Measurements from ENCODE around the gene IRF8. TPM values are rescaled to one million over a fixed set of nuclear protein-coding genes. Genes with fewer than 3 reads are reported as not detected.

Gene IRF8
- total and polyA plus RNA-seq, 2 of the 13 experiments (the other 11 are each of a cell fraction or from before 2014, with no cell fraction given), result not detected

DNA sequence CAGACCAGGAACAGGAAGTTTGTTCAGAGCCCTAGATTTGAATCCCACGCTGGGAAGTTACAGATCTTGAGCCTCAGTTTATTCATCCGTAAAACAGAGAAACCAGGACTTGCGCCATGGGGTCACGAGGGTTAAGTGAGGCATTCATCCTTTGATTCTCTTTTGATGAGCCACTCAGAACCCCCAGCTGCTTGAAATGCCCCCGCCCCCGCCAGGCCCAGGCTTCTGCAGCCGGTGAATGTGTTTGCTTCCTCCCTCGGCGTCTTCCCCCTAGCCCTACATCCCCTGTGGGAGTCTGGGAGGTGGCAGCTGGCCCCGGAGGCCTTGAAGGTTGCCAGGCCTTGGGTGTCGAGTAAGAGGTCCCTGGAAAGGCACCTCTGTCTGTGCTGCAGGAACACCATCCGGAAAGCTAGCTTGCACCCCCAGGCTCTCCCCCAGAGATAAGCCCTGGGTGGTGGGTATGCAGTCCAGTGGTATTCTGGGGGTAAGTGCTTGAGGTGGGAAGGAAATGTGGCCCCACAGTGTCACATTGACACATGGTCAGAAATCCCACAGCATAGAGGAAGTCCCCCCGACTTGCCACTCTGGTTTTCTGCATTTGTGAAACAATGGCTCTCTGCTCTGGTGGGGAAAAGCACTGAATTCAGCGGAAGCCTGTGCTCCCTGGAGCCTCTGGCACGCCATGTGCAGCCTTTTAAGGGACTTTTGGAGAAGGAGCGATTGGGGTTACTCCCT, 14.9 kb downstream of the IRF8 start:
- Histone ChIP-seq H3K4me1 (ENCODE audit: insufficient read depth, low read length) (peaks cover 15% of the 10 kb centered on the region), H3K79me2 (ENCODE audit: insufficient read depth, low read length) (no peaks in the 10 kb centered on the region), H3K27me3 (ENCODE audit: control insufficient read depth in 1 of 2, insufficient read depth in 2 of 2, low read length in 2 of 2) (peaks cover 3 to 35% of the 10 kb centered on the region in 2 experiments; a peak in 4 of 5 replicates), H3K9me3 (ENCODE audit: low read length) (no peaks in the 10 kb centered on the region), H4K20me1 (ENCODE audit: insufficient read depth, low read length) (no peaks in the 10 kb centered on the region), H3K4me2 (ENCODE audit: low read depth, low read length) (no peak overlapping the region), H2AFZ (ENCODE audit: low read length) (no peak overlapping the region), H3K4me3 (replicated peaks in 1 of 3; ENCODE audit: insufficient read depth in 1 of 3, low read depth in 2 of 3, low read length in 3 of 3) (no peak overlapping the region), H3K27ac (ENCODE audit: extremely low read length, insufficient read depth, low read length) (no peak overlapping the region), H3K9ac (ENCODE audit: insufficient read depth, low read depth, low read length) (no peak overlapping the region), H3K36me3 (replicated peaks in 1 of 2; ENCODE audit: control insufficient read depth in 1 of 2, insufficient read depth in 2 of 2, low read length in 2 of 2) (no peaks in the 10 kb centered on the region)
- TF ChIP-seq ZNF207 (IDR thresholded peaks at IDR 0.05; ENCODE audit: borderline replicate concordance) (no peak), ZSCAN12 (CRISPR knock-in tag; IDR thresholded peaks at IDR 0.05) (no peak), ARHGAP35 (CRISPR knock-in tag; IDR thresholded peaks at IDR 0.05; ENCODE audit: borderline replicate concordance) (no peak), ZNF510 (CRISPR knock-in tag; IDR thresholded peaks at IDR 0.05; ENCODE audit: low read depth) (no peak), REL (CRISPR knock-in tag; conservative IDR thresholded peaks at IDR 0.05) (no peak), ZSCAN20 (CRISPR knock-in tag; IDR thresholded peaks at IDR 0.05; ENCODE audit: borderline replicate concordance) (no peak), NR1H2 (CRISPR knock-in tag; IDR thresholded peaks at IDR 0.05; ENCODE audit: borderline replicate concordance, low read depth) (no peak), BRCA1 (CRISPR knock-in tag; IDR thresholded peaks at IDR 0.05) (no peak), KDM2A (CRISPR knock-in tag; IDR thresholded peaks at IDR 0.05; ENCODE audit: borderline replicate concordance, low read depth) (no peak), ZNF251 (CRISPR knock-in tag; IDR thresholded peaks at IDR 0.05) (no peak), NCOA2 (CRISPR knock-in tag; IDR thresholded peaks at IDR 0.05) (no peak), ZNF354B (CRISPR knock-in tag; IDR thresholded peaks at IDR 0.05) (no peak), ZNF839 (CRISPR knock-in tag; IDR thresholded peaks at IDR 0.05; ENCODE audit: borderline replicate concordance) (no peak), HNF4A (CRISPR knock-in tag; IDR thresholded peaks at IDR 0.05) (no peak)
- TF ChIP-seq, protein P1, sequence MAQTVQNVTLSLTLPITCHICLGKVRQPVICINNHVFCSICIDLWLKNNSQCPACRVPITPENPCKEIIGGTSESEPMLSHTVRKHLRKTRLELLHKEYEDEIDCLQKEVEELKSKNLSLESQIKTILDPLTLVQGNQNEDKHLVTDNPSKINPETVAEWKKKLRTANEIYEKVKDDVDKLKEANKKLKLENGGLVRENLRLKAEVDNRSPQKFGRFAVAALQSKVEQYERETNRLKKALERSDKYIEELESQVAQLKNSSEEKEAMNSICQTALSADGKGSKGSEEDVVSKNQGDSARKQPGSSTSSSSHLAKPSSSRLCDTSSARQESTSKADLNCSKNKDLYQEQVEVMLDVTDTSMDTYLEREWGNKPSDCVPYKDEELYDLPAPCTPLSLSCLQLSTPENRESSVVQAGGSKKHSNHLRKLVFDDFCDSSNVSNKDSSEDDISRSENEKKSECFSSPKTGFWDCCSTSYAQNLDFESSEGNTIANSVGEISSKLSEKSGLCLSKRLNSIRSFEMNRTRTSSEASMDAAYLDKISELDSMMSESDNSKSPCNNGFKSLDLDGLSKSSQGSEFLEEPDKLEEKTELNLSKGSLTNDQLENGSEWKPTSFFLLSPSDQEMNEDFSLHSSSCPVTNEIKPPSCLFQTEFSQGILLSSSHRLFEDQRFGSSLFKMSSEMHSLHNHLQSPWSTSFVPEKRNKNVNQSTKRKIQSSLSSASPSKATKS (CRISPR knock-in tag; IDR thresholded peaks at IDR 0.05), result no peak
- intact Hi-C loops (cut with micrococcal nuclease; ENCODE audit: unreplicated experiment) (no loop called here), in situ Hi-C loops (cut with HindIII; ENCODE audit: extremely low pct_ligation_motif_present, low pct_unique_long_range_greater_than_20kb) (no loop called here)
- no peak for ATAC-seq
- ChIA-PET CTCF (ENCODE audit: low intra/inter-chr PET ratio, low total read pairs) (no interaction called here), POLR2A (no interaction called here)
- no peak for DNase-seq (ENCODE audit: low spot score)
- no TSS peak for BruUV-seq (replicated peaks)
- 51% methylated on average over 13 of the region's 16 CpGs for WGBS (ENCODE audit: low lambda C conversion rate)
- no peak for FAIRE-seq

Data from HepG2 (cell line).